Activated CD4-positive, CD25-positive, alpha-beta regulatory T cell treated with anti-CD3 and anti-CD28 coated beads, Interleukin-2, amount 50 U/mL, for 72 hours (primary cell): ENCODE results near the gene ZNF133.
"Not testable (repeated sequence)": the region's sequence is repeated elsewhere in the genome, so short reads cannot be mapped to it uniquely, and the experiment has no call there.

Source experiments
- DNase-seq: peaks from one replicate; pipeline ENCODE4 v3.0.0; 2021

Gene ZNF133

DNA sequence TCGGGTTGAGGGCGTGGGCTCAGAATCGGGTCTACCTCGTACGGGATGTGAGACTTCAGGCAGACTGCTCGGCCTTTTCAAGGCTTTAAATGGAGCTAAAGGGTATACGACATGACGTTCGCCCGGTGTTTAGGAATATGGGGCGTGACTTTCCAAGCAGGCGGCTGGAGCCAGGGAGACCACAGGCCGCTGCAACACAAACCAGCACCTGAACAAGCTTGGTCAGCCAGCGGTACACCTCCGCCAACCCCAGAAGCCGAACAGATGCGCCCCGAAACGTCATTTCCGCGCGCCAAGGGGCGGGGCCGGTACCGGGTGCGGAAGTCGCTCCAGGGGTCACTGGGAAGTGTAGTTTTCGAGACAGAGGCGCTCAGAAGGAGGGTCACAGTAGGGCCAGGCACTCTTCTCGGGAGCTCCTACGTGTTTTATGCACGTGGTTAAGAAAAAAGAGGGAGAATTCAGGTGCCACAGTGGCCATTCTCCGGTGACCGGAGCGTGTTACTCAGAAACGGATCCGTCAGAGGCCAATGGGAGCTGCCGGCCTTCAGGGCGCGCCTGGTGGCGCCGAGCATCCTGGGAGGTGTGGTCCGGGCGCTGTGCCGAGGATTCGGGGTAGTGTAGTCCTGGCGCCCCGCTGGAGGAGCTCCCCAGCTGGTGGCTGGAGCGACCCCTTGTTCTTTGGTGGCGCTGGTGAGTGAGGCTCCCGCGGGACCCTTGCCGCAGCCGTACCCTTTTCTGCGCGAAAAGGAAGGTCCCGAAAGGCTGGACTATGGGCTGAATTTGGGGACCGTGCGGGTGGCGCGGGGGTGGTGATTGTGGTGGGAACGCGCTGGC lies at the start of gene ZNF133:
Gene ZNF133 (plus strand): TSS at position 613 of the 834 bp plus-strand sequence. CDS start 17,160 bp downstream, outside the sequence.
- peak; percentile 97 for DNase-seq

DNA sequence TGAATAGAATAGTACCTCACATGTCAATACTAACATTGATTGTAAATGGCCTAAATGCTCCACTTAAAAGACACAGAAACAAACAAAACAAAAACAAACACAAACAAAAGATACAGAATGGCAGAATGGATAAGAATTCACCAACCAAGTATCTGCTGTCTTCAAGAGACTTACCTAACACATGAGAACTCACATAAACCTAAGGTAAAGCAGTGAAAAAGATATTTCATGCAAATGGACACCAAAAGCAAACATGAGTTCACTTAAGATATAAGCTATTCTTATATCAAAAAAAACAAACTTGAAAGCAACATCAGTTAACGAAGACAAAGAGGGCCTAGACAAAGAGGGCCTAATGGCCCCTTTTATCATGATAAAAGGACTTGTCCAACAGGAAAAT lies 47.3 kb upstream of the ZNF133 start:
- DNase-seq: no peak

DNA sequence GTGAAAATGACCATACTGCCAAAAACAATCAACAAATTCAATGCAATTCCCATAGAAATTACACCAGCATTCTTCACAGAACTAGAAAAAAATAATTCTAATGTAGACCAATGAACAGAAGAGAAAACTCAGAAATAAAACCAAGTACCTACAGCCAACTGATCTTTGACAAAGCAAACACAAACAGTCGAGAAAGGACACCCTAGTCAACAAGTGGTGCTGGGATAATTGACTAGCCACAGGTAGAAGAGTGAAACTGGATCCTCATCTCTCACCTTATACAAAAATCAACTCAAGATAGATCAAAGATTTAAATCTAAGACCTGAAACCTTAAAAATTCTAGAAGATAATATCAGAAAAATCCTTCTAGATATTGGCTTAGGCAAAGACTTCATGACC lies 44.5 kb upstream of the ZNF133 start:
- no peak for DNase-seq

DNA sequence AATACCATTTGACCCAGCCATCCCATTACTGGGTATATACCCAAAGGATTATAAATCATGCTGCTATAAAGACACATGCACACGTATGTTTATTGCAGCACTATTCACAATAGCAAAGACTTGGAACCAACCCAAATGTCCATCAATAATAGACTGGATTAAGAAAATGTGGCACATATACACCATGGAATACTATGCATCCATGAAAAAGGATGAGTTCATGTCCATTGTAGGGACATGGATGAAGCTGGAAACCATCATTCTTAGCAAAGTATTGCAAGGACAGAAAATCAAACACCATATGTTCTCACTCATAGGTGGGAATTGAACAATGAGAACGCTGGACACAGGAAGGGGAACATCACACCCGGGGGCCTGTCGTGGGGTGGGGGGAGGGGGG lies 39.8 kb upstream of the ZNF133 start:
- not testable (repeated sequence) for DNase-seq

DNA sequence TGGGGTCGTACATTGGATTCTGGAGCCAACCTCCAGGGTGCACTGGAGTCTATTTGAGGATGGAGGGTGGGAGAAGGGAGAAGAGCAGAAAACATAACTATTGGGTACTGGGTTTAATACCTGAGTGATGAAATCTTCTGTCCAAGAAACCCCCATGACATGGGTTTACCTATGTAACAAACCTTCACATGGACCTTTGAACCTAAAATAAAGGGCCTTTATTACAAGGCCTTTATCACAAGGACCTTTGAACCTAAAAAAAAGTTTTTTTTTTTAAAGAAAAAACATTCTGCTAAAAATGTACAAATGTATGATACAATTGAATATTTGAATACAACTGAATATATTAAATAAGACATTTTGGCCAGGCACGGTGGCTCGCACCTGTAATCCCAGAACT lies 38.1 kb upstream of the ZNF133 start:
- DNase-seq: no peak

DNA sequence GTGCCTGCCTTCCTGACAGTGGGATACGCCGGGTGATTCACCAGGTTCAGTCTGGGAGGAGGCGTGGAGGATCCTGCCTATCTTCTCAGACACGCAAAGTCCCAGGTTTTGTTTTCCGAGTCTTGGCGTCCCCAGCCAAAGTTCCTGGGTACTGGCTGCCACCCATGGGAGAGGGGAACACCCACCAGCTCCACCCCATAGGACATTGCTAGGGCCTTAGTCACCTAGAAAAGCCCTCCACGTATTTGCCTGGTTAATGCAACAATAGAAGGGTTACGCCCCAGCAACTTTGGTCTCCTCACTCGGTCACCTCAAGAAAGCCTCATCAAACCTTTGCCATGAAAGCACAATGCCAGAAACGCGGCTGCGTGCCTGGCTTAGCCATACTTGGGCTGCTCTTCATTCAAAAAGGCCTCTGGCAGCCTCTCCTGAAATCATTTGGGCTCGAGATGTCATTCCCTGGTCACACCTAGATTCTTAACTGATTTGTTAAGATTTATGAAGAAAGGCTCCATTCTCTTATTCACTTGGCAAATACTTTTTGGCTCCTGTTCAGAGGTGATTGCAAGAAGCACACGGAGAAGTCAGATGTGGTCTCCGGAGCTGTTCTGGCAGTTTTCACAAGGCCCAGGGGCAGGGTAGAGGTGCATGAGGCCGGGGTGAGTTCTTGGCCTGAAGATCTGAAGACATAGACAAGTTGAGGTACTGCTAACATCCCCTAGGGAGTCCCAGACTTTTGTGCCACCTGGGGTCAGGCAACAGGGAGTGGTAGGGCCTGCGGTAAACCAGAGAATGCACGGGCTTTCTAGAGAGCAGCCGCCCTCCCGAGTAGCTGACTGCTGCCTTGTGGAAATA lies 35.5 kb upstream of the ZNF133 start:
- DNase-seq: no peak

DNA sequence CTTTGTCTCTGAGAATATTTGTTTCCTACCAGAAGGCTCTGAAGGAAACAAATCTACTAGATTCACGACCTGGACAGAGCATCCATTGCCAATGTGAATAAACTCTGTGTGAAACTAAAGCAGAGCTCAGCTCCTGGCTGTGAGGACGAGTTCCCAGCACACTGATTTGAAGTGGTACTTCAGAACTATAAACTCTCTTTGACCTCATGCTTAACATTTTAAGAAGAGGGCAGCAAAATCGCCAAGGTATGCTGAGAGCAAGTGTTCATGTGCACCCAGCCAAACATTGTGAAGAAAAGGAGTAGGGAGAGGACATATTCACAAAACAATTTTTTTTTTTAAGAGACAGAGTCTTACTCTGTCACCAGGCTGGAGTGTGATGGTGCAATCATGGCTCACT lies 33.7 kb upstream of the ZNF133 start:
- DNase-seq: no peak

DNA sequence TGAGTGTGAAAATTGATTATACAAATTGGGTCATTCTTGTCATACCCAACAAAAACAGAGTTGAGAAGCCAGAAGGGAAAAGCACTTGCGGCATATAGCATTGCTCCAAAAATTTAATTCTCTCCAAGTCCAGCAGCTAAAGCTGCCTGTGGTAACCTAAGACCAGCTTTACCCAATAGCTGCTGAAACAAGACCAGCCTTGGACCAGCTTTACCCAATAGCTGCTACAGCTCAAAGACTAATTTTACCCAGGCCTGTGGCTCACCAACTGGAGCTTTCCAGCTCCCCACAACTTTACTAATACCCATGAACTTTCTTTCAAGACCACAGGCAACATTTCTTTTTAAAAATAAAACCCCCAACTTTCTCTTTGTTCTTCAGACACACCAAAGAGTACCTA lies 32.8 kb upstream of the ZNF133 start:
- DNase-seq: no peak

DNA sequence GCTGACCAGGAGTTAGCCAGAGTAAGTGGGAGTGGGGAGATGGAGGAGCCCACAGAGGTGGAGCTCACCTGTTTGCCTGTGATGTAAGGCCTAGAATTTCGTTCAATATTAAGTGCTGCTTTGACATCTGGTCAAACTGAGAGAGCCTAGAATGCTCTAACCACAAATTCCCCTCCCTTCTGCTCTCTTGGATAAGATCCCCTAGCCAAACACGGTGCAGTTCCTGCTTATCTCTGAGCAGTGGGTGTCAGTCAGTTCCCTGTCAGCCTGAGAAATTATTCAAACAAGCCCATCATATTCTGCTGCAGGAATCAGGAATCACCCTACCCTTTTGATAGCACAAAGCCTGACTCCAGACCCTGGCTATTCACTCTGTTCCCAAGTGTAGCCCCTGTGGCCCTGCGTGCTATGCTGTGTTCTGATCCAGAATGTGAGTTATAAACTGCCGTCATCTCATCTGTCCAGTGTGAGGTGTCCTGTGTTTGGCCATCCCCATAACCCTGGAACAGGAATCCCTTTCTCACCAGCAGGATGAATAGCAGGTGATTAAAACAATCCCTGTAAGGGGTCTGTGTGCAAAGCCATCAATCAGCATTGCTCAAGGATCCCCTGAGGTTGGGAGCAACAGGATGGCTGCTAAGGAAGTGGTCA lies 31.8 kb upstream of the ZNF133 start:
- DNase-seq: no peak

DNA sequence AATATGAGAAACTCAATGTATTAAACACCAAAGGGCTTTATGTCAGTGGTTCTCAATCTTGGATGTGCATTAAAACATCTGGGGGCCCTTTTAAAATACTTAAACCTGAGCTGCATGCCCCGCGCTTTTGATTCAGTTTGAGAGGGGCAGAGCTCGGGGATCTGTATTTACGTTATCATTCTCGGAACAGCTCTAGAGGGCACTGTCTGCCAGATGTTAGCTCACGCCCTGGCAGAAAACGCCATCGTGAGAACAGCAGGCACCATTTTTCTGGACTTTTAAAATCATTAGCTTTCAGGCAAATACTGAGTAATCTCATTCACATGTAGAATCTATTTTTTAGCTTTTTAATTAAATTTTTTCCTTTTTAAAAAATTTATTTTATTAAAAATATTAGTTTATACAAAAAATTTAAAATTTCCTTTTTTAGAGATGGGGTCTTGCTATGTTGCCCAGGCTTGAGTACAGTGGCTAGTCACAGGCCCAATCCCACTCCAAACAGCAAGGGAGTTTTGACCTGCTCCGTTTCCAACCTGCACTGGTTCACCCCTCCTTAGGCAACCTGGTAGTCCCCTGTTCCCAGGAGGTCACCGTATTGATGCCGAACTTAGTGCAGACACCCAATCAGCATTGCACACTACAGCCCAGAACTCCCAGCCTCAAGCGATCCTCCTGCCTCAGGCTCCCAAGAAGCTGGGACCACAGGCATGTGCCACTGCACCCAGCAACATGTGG lies 30.0 kb upstream of the ZNF133 start:
- DNase-seq: no peak

DNA sequence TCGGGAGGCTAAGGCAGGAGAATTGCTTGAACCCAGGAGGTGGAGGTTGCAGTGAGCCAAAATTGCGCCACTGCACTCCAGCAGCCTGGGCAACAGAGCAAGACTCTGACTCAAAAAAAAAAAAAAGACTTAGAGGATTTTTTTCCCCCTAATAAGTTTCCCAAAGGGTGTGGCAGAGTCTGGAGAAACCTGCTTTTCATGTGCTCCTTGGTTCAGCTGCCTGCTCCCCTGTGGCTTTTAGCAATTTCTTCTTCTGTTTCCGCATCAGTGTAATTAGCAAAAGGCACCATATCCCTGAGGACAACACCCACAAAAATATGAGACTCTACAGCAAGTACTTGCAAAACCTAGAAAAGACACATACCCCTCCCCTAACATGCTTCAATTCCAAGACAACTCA lies 28.6 kb upstream of the ZNF133 start:
- DNase-seq: no peak

DNA sequence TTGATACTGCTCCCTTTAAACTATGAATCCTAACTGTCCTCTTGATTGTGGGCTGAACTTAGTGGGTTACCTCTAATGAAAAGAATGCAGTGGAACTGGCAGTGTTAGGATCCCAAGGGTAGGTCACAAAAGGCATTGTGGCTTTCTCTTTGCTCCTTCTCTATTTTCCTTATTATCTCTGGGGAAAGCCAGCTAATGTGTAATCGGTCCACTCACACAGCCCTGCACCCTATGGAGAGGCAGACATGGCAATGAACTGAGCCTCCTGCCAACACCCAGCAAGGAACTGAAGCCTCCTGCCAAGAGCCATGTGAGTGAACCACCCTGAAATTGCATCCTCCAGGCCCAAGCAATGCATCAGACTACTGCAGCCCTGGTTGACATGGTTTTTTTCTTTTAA lies 24.6 kb upstream of the ZNF133 start:
- no peak for DNase-seq

DNA sequence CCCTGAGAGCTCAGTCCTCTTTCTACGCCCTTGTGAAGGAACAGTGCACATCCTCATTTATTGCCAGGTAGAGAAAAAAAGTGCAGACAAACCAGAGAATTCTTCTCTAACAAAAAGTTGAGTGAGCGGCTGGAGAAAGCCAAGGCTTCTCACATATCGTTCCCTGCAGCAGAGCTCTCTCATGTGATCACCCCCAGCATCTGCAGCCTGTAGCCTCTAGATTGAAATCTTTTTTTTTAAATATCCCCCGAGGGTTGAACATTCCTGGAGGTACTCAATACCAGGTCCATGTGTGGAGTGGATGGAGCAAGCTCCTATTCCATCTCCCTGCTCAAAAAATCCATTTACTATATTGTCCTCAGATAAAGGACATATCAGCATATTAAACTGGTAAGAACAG lies 22.9 kb upstream of the ZNF133 start:
- DNase-seq: no peak

DNA sequence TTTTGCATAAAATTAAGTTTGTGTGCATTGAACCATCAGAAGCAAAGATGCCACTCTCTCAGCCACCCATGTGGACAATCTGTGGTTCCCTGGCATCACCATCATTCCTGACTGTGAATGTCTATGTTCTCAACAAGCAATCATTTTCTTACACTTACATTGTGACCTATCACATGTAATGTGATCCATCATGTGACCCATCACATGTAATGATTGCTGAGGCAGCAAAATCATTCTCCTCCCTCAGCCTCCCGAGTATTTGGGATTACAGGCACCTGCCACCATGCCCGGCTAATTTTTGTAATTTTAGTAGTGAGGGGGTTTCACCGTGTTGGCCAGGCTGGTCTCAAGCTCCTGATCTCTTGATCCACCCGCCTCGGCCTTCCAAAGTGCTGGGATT lies 22.0 kb upstream of the ZNF133 start:
- DNase-seq: no peak

DNA sequence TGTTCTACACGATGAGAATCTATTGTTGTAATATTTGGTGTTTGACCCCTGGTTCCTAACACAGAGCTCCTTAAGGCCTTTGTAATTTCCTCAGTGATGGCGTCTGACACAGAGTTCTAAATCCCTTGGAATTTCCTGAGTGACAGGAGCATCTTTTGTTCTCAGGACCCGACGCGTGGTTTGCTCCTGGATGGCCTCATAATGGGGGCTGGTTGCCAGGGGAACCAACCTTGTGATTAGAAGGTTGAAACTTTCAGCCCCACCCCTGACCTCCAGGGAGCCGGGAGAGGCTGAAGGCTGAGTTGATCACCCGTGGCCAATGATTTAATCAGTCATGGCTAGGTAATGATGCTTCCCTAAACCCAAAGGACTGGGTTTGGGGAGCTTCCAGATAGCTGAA lies 20.5 kb upstream of the ZNF133 start:
- DNase-seq: no peak

DNA sequence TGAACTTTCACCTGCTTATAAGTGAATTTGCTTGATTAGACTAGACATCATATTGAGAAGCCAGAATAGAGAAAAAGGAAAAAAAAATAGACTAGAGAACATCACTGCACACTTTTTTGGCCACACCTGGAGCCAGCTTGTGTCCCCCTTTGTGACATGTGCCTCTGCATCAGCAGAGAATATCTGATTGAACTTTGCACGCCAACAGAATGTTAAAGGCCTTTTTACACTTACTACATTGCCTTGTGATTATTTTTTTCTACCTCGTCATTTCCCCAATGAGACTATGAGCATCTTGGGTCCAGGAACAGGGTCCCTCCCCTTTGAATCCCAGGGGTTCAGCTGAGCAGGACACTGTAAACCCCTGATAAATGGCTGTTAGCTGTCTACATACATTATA lies 17.2 kb upstream of the ZNF133 start:
- DNase-seq: no peak

DNA sequence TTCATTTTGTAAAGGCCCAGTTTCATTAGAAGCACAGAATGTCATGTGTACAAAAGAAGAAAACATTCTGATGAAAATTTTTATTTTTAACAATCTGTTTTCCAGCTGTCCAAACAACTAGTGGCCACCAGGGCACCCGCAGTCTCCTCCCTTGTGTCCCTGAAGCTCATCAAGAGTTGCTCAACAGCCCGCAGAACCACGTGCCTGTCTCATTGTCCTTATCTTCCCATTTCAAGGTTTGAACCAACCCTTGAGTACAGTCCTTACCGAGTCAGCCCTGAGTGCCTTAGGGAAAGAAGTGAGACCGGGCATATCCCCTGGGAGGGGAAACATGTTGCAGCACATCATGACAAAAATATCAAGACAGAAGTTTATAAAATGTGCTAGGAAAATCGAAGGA lies 15.9 kb upstream of the ZNF133 start:
- no peak for DNase-seq

DNA sequence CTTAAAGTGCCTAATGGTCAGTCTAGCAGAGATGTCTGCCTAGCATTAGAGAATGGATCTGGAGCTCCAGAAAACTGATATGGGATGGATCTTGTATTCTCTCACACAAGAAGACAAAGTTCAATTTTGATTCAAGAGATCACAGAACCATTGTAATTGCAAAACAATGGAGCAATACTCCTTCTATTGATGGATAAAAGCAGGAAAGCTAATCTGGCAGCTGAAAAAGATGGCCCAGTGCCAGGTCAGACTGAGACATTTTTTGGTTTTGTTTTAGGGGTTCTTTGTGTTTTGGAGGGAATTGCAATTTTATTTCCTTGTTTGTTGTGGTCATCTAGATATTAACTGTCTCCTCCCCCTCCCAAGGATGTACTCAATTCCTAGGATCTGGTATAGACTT lies 14.6 kb upstream of the ZNF133 start:
- DNase-seq: no peak

DNA sequence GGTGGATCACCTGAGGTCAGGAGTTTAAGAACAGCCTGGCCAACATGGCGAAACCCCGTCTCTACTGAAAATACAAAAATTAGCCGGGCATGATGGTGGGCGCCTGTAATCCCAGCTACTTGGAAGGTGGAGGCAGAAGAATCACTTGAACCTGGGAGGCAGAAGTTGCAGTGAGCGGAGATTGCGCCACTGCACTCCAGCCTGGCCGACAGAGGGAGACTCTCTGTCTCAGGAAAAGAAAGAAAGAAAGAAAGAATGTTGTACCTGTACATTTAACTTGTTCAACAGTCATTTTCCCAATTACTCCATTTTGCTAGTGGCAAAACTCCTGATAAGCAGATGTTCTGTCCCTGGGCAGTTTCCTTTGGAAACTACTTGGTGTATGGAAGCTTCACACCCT lies 12.4 kb upstream of the ZNF133 start:
- not testable (repeated sequence) for DNase-seq

DNA sequence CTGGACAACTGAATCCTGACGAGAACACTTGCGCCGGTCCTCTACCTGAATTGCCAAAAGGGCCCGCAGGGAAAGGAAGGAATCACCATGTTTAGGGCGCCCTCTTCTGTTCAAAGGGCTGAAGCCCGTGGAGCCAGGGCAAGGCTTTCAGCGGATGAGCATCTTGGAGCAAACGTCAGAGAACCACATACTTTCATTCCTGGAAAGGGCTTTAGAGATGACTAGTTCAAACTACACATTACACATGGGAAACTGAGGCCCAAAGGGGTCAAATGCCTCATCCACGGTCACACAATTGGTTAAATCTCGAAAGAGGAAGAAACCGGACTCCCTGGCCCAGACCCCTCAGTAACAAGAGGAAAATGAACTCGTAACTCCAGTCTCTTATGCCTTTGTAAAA lies 11.5 kb upstream of the ZNF133 start:
- peak; percentile 52 for DNase-seq

DNA sequence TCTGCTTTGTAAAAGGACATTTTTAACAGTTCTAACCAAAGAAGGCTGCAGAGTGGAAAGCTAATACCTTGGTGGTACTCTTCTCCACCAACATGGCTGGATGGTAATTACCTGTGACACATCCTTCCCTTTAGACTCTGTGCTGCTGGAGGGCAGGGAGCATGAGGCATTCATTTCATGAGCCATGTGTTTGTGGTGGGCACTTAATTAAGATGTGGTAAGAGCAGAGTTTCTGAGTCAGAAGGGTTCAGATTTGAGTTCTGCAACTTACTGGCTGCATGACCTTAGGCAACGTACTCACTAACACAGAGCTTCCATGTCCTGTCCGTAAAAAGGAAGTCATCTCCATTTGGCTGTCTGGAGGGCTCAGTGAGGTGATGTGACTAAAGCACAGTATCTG lies 9.1 kb upstream of the ZNF133 start:
- DNase-seq: no peak

DNA sequence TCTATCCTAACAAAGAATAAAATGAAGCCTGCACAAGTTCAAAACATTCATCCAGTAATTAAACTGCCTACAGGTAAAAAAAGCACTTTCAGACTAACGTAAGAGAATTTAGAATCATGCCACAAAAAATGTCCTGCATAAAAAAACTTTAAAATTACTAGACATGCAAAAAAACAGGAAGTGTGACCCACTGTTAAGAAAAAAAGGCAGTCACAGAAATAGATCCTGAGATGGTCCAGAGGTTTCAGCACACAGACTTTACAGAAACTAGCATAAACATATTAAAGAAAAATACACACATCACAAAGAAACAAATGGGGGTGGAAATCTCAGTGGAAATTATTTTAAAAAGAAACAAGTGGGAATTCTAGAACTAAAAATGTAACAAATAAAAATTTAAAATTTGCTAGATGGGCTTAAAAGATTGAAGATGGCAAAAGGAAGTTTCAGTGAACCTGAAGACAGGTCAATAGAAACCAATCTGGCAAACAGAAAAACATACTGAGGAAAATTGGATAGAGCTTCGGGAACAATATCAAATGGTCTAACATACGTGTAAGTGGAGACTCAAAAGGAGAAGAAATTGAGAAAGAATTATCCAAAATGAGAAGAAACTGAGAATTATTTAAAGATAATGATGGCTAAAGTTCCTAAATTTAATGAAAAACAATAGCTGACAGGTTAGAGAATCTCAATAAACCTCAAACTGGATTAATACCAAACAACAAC lies 3.4 kb upstream of the ZNF133 start:
- DNase-seq: no peak
